ENCODE measurements around the gene THAP8. TPM values are rescaled to one million over a fixed set of nuclear protein-coding genes. Genes with fewer than 3 reads are reported as not detected.
A peak's percentile ranks its signal among the peaks of the same experiment; 100 is the strongest.

THAP8 gene
- total and polyA plus RNA-seq, 2 of the 4 experiments (the other 2 are of a cell fraction) = 1.8 to 5.9 TPM

- Histone ChIP-seq H3K9me1 (ENCODE audit: insufficient read depth, low read length) (no peaks in the 10 kb centered on the region; the same call in 1 of the 2 replicates), H3K36me3 (ENCODE audit: control insufficient read depth, insufficient read depth, low read length) (peaks cover 6% of the 10 kb centered on the region), H4K20me1 (ENCODE audit: insufficient read depth, low read length) (no peaks in the 10 kb centered on the region), H2BK20ac (ENCODE audit: low read depth, low read length) (peak overlapping the region; percentile 75), H3K9me3 (ENCODE audit: control insufficient read depth, insufficient read depth, low read length) (no peaks in the 10 kb centered on the region), H3K27ac (ENCODE audit: insufficient read depth, low read length) (peak overlapping the region; percentile 74; the same call in 1 of the 2 replicates), H3K4me1 (ENCODE audit: control insufficient read depth, insufficient read depth, low read length) (peaks cover 9% of the 10 kb centered on the region), H2AK9ac (replicated peaks; ENCODE audit: low read depth, low read length, poor library complexity) (peak overlapping the region; percentile 91), H3K9ac (ENCODE audit: low read depth, low read length) (peak overlapping the region; percentile 18; the same call in 1 of the 2 replicates), H3K27me3 (ENCODE audit: control insufficient read depth, insufficient read depth, low read length) (no peaks in the 10 kb centered on the region), H3K4me2 (ENCODE audit: low read depth, low read length) (peak overlapping the region; percentile 35), H2AFZ (replicated peaks; ENCODE audit: low read length, poor library complexity) (peak overlapping the region; percentile 72), H3K4ac (ENCODE audit: low read depth, low read length) (peak overlapping the region; percentile 93), H3K18ac (ENCODE audit: low read depth, low read length) (peak overlapping the region; percentile 75), H4K91ac (ENCODE audit: insufficient read depth, low read depth, low read length) (peak overlapping the region; percentile 87), H2BK120ac (ENCODE audit: low read depth, low read length) (peak overlapping the region; percentile 89), H2AK5ac (ENCODE audit: low read depth, low read length) (peak overlapping the region; percentile 81; the same call in 1 of the 2 replicates), H2BK5ac (ENCODE audit: low read depth, low read length, poor library complexity, severe bottlenecking) (peak overlapping the region; percentile 81), H3K14ac (replicated peaks; ENCODE audit: low read depth, low read length) (peak overlapping the region; percentile 77), H3K23ac (ENCODE audit: low read depth, low read length) (peak overlapping the region; percentile 79; the same call in 1 of the 2 replicates), H2BK15ac (ENCODE audit: low read depth, low read length) (peak overlapping the region; percentile 67; the same call in 2 of the 3 replicates), H3K4me3 (ENCODE audit: insufficient read depth, low read depth, low read length) (no peak overlapping the region), H3K79me1 (ENCODE audit: low read depth in 1 of 2, low read length in 2 of 2) (peaks cover 0 to 21% of the 10 kb centered on the region in 2 experiments; a peak in 3 of 4 replicates), H3K56ac (ENCODE audit: extremely low read depth, insufficient read depth, low read length) (peak overlapping the region; percentile 37; the same call in 1 of the 2 replicates), H4K5ac (ENCODE audit: low read depth, low read length) (peak overlapping the region; percentile 78), H4K8ac (ENCODE audit: low read depth in 2 of 2, low read length in 2 of 2) (peak overlapping the region; percentile 68 to 90)
- peak; percentile 82 for DNase-seq
- POLR2A ChIA-PET (ENCODE audit: unreplicated experiment) = no interaction called here
- ATAC-seq (ENCODE audit: low read depth) = peak; percentile 97
- WGBS, 2 experiments (ENCODE audit: extremely low coverage in 2 of 2, insufficient read length in 1 of 2) = 17% methylated on average over 1 of the region's 3 CpGs; no CpG with 5 or more reads in 1 of the 2 experiments
- BruUV-seq (replicated peaks) = no TSS peak
- intact Hi-C loops (cut with micrococcal nuclease) (loop anchor here (1.0 kb wide), 1 partner anchor 12 kb away; the partner anchor contains the start of genes THAP8 and WDR62), in situ Hi-C loops (cut with MboI; ENCODE audit: low sequenced_read_pairs) (no loop called here), dilution Hi-C loops (cut with HindIII; ENCODE audit: low sequenced_read_pairs, unreplicated experiment) (no loop called here)
- TF ChIP-seq MAZ (IDR thresholded peaks at IDR 0.05; ENCODE audit: borderline replicate concordance, low read depth, low read length) (peak; percentile 80; the same call in 1 of the 2 replicates), CEBPB (IDR thresholded peaks at IDR 0.05; ENCODE audit: low read depth, low read length) (peak; percentile 93), MXI1 (IDR thresholded peaks at IDR 0.05; ENCODE audit: borderline replicate concordance, low read depth, low read length) (no peak), POLR2A (IDR thresholded peaks at IDR 0.05; ENCODE audit: low read depth, low read length) (no peak), CHD1 (IDR thresholded peaks at IDR 0.05; ENCODE audit: low read depth, low read length) (no peak), RAD21 (IDR thresholded peaks at IDR 0.05; ENCODE audit: low read length) (no peak)
- CTCF ChIA-PET = interaction anchor here (1.1 kb wide), 1 partner anchor 12 kb away, joined by 6 read pairs; no protein-coding TSS in a partner anchor
Observed at GRCh38 chr19:36041831-36042230, 12.3 kb downstream of the THAP8 start.
